Cardiac muscle cell (in vitro differentiated cells and primary cell): ENCODE measurements around the gene HTR3B. TPM values are rescaled to one million over a fixed set of nuclear protein-coding genes. Genes with fewer than 3 reads are reported as not detected.

Experiments used
- DNase-seq, 2 donors: peaks; one replicate each; pipeline versions ENCODE4 v3.0.0 to v3.0.0-alpha.2; 2010 to 2017; ENCODE audit warnings: low read depth in 1 of 2, low spot score in 1 of 2
- H3K27ac ChIP-seq: fragments of 200-600 bp; sonication (generic); 2 replicates; pipeline ENCODE4 v1.5.1; 2016
- H3K27me3 ChIP-seq: fragments of 200-600 bp; sonication (generic); 2 replicates; pipeline ENCODE4 v1.6.0; 2016; ENCODE audit warnings: control low read depth
- H3K36me3 ChIP-seq: fragments of 200-600 bp; sonication (generic); 2 replicates; pipeline ENCODE4 v1.5.1; 2016; ENCODE audit warnings: control low read depth
- H3K4me1 ChIP-seq: fragments of 200-600 bp; sonication (generic); 2 replicates; pipeline ENCODE4 v1.8.1; 2017; ENCODE audit warnings: low read depth, mild to moderate bottlenecking, mixed run types
- H3K4me3 ChIP-seq: fragments of 200-600 bp; sonication (generic); 2 replicates; pipeline ENCODE4 v1.5.1; 2016; ENCODE audit warnings: mild to moderate bottlenecking
- H3K9me3 ChIP-seq: fragments of 200-600 bp; sonication (generic); 2 replicates; pipeline ENCODE4 v1.5.1; 2017; ENCODE audit warnings: low read depth, mild to moderate bottlenecking, control low read depth
- CTCF ChIP-seq: IDR thresholded peaks from 2 replicates; pipeline ENCODE4 v1.5.1; 2012; ENCODE audit warnings: low read depth, mild to moderate bottlenecking, low read length
- polyA plus RNA-seq: library from polyadenylated mRNA; unstranded; fragments of >200 nt; fragmentation: Nextera tagmentation; extraction: Ambion mirVana; gene quantifications from 2 replicates; pipeline ENCODE4 v1.2.1, GENCODE V29; 2016
- total RNA-seq: library from RNA; depleted of rRNA; stranded (reverse); fragments of >200 nt; gene quantifications from 2 replicates; pipeline ENCODE4 v1.2.3, GENCODE V29; 2016

Gene HTR3B
- total and polyA plus RNA-seq, 2 experiments from 2014 or later, result not detected

DNA sequence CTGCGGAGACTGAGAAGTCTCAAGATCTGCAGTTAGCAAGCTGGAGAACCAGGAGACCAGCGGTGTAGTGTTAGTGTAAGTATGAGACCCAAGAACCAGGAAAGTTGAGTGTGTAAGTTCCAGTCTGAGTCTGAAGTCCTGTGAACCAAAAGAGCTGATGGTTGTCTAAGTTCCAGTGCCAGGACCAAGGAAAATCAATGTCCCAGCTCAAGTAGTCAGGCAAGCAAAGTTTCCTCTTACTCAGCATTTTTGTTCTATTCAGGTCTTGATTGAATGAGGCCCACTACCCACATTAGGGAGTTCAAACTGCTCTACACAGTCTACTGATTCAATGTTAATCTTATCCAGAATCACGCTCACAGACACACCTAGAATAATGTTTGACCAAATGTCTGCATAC, 40.2 kb upstream of the HTR3B start:
- TF ChIP-seq CTCF, result no peak
- H3K27ac ChIP-seq, result no peak overlapping the region
- peaks cover 6% of the 10 kb centered on the region for H3K4me1 ChIP-seq
- H3K9me3 ChIP-seq, result no peaks in the 10 kb centered on the region
- H3K27me3 ChIP-seq, result no peaks in the 10 kb centered on the region
- no peak for DNase-seq
- no peak overlapping the region for H3K4me3 ChIP-seq
- peaks cover 6% of the 10 kb centered on the region for H3K36me3 ChIP-seq

DNA sequence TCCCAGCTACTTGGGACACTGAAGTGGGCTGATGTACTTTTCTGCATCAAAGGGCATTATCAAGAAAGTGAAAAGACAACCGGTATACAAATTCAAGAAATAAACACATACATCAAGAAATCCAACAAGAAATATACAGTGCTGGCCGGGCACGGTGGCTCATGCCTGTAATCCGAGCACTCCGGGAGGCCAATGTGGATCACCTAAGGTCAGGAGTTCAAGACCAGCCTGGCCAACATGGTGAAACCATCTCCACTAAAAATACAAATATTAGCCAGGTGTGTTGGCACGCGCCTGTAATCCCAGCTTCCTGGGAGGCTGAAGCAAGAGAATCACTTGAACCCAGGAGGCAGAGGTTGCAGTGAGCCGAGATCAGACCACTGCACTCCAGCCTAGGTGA, 38.7 kb upstream of the HTR3B start:
- peaks cover 1% of the 10 kb centered on the region for H3K4me1 ChIP-seq
- H3K4me3 ChIP-seq, result no peak overlapping the region
- no peaks in the 10 kb centered on the region for H3K27me3 ChIP-seq
- H3K9me3 ChIP-seq, result no peaks in the 10 kb centered on the region
- peaks cover 6% of the 10 kb centered on the region for H3K36me3 ChIP-seq
- DNase-seq, result no peak
- no peak for TF ChIP-seq CTCF
- no peak overlapping the region for H3K27ac ChIP-seq

- Histone ChIP-seq H3K27ac (peak overlapping the region; percentile 55), H3K36me3 (peaks cover 6% of the 10 kb centered on the region), H3K4me1 (peaks cover 18% of the 10 kb centered on the region), H3K9me3 (no peaks in the 10 kb centered on the region), H3K27me3 (no peaks in the 10 kb centered on the region), H3K4me3 (no peak overlapping the region)
- no peak for DNase-seq
- TF ChIP-seq CTCF, result no peak
These were observed 36.6 kb upstream of the HTR3B start for GRCh38 chr11:113867843-113868503.

DNA sequence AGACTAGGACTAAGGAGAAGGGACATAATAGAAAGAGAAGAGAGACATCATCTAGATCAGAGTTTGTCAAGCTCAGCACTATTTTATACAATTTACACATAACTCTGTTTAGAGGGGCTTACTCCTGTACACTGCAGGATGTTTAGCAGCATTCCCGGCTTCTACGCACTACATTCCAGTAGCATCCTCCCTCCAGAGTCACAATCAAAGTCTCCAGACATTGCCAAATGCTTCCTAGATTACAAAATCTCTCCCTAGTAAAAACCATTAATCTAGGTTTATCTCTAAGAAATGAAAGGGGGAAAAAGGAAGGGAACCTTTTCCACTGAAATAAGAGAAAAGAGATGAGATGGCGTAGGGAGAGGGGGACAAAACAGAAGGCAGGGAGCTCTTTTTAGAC, 33.3 kb upstream of the HTR3B start:
- Histone ChIP-seq H3K9me3 (no peaks in the 10 kb centered on the region), H3K4me3 (no peak overlapping the region), H3K4me1 (peaks cover 23% of the 10 kb centered on the region), H3K27ac (peak overlapping the region; percentile 95), H3K27me3 (no peaks in the 10 kb centered on the region), H3K36me3 (peaks cover 6% of the 10 kb centered on the region)
- DNase-seq, result peak in 1 of 2 donors; percentile 66
- no peak for TF ChIP-seq CTCF

- DNase-seq, result peak; percentile 13 to 94
- no peaks in the 10 kb centered on the region for H3K36me3 ChIP-seq
- no peaks in the 10 kb centered on the region for H3K9me3 ChIP-seq
- H3K27me3 ChIP-seq, result no peaks in the 10 kb centered on the region
- peak overlapping the region; percentile 85 for H3K4me3 ChIP-seq
- peaks cover 24% of the 10 kb centered on the region for H3K4me1 ChIP-seq
- no peak for TF ChIP-seq CTCF
- H3K27ac ChIP-seq, result peak overlapping the region; percentile 95
These were observed 31.4 kb upstream of the HTR3B start for GRCh38 chr11:113873236-113873626.

- no peak for DNase-seq
- no peak for TF ChIP-seq CTCF
- peak overlapping the region; percentile 95 for H3K27ac ChIP-seq
These were observed 30.5 kb upstream of the HTR3B start for GRCh38 chr11:113874096-113874495.

More at GRCh38 chr11:113874096-113874495, 30.5 kb upstream of the HTR3B start:
- Histone ChIP-seq H3K4me3 (peak overlapping the region; percentile 85), H3K4me1 (peaks cover 24% of the 10 kb centered on the region), H3K36me3 (no peaks in the 10 kb centered on the region), H3K9me3 (no peaks in the 10 kb centered on the region), H3K27me3 (no peaks in the 10 kb centered on the region)
